OCI-LY1 (cell line): Measurements from ENCODE around the gene THEM5.

Experiments used
- CTCF ChIP-seq: fragments of 200-600 bp; sonication (generic), shearing (Covaris generic); IDR thresholded peaks from 2 replicates; pipeline ENCODE4 v1.5.1; 2017; ENCODE audit warnings: mild to moderate bottlenecking, antibody characterized with exemption, low read length, moderate library complexity, mixed read lengths
- EZH2 ChIP-seq: fragments of 200-600 bp; sonication (generic), shearing (Covaris generic); IDR thresholded peaks from 2 replicates; pipeline ENCODE4 v1.8.0; 2017; ENCODE audit warnings: borderline replicate concordance, mixed run types, mild to moderate bottlenecking, antibody characterized with exemption, low read length, moderate library complexity, mixed read lengths

DNA sequence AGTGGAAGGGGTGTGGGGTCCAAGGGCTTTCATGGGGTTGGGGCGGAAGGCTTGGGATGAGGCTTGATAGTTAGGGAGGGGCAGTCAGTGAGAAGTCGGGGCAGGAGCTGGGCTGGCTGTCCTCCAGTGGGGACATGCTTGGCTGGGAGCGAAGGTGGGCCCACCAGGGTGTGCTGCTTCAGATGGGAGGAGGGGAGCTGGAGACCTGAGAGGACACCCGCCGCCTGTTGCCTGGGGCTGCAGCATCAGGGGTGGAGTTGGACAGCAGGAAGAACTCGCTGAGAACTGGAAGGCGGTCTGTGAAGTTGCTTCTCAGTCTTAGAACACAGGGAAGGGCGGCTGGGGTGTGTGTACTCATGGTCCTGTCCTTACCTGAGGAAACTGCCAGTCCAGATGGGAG is 1.6 kb downstream of the THEM5 start:
- TF ChIP-seq CTCF (no peak), EZH2 (no peak)
